Naive thymus-derived CD4-positive, alpha-beta T cell (primary cell): ENCODE results near the gene SLC12A8. TPM values are rescaled to one million over a fixed set of nuclear protein-coding genes. Genes with fewer than 3 reads are reported as not detected.

Experiments
- ATAC-seq: fragments of 150-1000 bp; cut with Tn5 transposase; 2 replicates; pipeline ENCODE4 v1.10.0; 2021; ENCODE audit warnings: mild to moderate bottlenecking, moderate library complexity
- CTCF ChIA-PET: fragments of 350-600 bp; sonication (Branson Sonifier 250); formaldehyde crosslinking; loops from one replicate; lab custom pipeline; 2021; ENCODE audit warnings: antibody characterized with exemption; lab: Charles Lee
- POLR2A ChIA-PET: fragments of 350-600 bp; sonication (Branson Sonifier 250); formaldehyde crosslinking; loops from one replicate; lab custom pipeline; 2021; ENCODE audit warnings: antibody characterized with exemption, inconsistent platforms; lab: Charles Lee
- DNase-seq, 9 donors: peaks; one replicate each; pipeline versions ENCODE4 v3.0.0 to v3.0.0-alpha.2; 2020 to 2022; ENCODE audit warnings: mixed read lengths in 1 of 9
- H3K27ac ChIP-seq: one replicate; pipeline ENCODE4 v1.7.0; 2013; ENCODE audit warnings: mild to moderate bottlenecking, low read depth, low read length, moderate library complexity
- H3K27me3 ChIP-seq, 2 donors: one replicate each; pipeline ENCODE4 v1.7.0; 2013; ENCODE audit warnings: low read length in 2 of 2, mild to moderate bottlenecking in 2 of 2, moderate library complexity in 2 of 2; ENCODE audit not compliant: control insufficient read depth in 2 of 2, insufficient read depth in 2 of 2
- H3K36me3 ChIP-seq, 3 experiments: 1 replicate in 2 of 3; 2 replicates in 1 of 3; pipeline ENCODE4 v1.7.0; 2013; ENCODE audit warnings: low read length in 3 of 3, mild to moderate bottlenecking in 3 of 3, moderate library complexity in 1 of 3; ENCODE audit not compliant: insufficient read depth in 3 of 3, control insufficient read depth in 2 of 3
- H3K4me1 ChIP-seq, 2 donors: one replicate each; pipeline ENCODE4 v1.7.0; 2013; ENCODE audit warnings: low read length in 2 of 2, mild to moderate bottlenecking in 2 of 2, moderate library complexity in 1 of 2; ENCODE audit not compliant: control insufficient read depth in 2 of 2, insufficient read depth in 2 of 2
- H3K4me3 ChIP-seq: 2 replicates; pipeline ENCODE4 v1.7.0; 2013; ENCODE audit warnings: mild to moderate bottlenecking, low read length
- H3K9me3 ChIP-seq, 3 experiments: 1 replicate in 2 of 3; 2 replicates in 1 of 3; pipeline ENCODE4 v1.7.0; 2013; ENCODE audit warnings: low read length in 3 of 3; ENCODE audit not compliant: control insufficient read depth in 2 of 3
- H3K27ac Mint-ChIP-seq, 9 donors: one replicate each; pipeline ENCODE4 v1.8.0; 2020 to 2022; ENCODE audit warnings: mixed read lengths in 9 of 9, mild to moderate bottlenecking in 8 of 9, moderate library complexity in 5 of 9, inconsistent platforms in 2 of 9
- H3K27me3 Mint-ChIP-seq, 5 donors: one replicate each; pipeline ENCODE4 v1.8.0; 2021 to 2022; ENCODE audit warnings: mixed read lengths in 5 of 5, mild to moderate bottlenecking in 1 of 5
- H3K36me3 Mint-ChIP-seq, 5 donors: one replicate each; pipeline ENCODE4 v1.8.0; 2020 to 2022; ENCODE audit warnings: mixed read lengths in 5 of 5, mild to moderate bottlenecking in 3 of 5, inconsistent platforms in 1 of 5
- H3K4me1 Mint-ChIP-seq, 7 donors: one replicate each; pipeline ENCODE4 v1.8.0; 2020 to 2022; ENCODE audit warnings: mixed read lengths in 7 of 7, mild to moderate bottlenecking in 3 of 7, inconsistent platforms in 1 of 7
- H3K4me3 Mint-ChIP-seq, 10 donors: one replicate each; pipeline ENCODE4 v1.8.0; 2020 to 2022; ENCODE audit warnings: mild to moderate bottlenecking in 10 of 10, mixed read lengths in 10 of 10, moderate library complexity in 6 of 10, inconsistent platforms in 2 of 10
- H3K9me3 Mint-ChIP-seq, 11 donors: one replicate each; pipeline ENCODE4 v1.8.0; 2020 to 2022; ENCODE audit warnings: mixed read lengths in 11 of 11, mild to moderate bottlenecking in 4 of 11, inconsistent platforms in 1 of 11, moderate library complexity in 1 of 11
- intact Hi-C, 2 donors: fragments of 100-400 bp; cut with micrococcal nuclease; formaldehyde crosslinking; loops; one replicate each; pipeline ENCODE4 v1.15.1; 2023
- polyA plus RNA-seq, 2 donors: library from polyadenylated mRNA; unstranded; fragments of 300-500 nt; fragmentation: Illumina TruSeq; gene quantifications; one replicate each; pipeline ENCODE4 v1.2.3, GENCODE V29; 2021
- total RNA-seq, 6 experiments: library from RNA in 5 of 6; stranded (reverse) in 5 of 6; gene quantifications; 1 replicate in 5 of 6; 2 replicates in 1 of 6; pipeline ENCODE4 v1.2.3 and lab custom pipeline; 2021 to 2026

The SLC12A8 gene
- total and polyA plus RNA-seq, 7 experiments from 2014 or later: 0.12 to 1.1 (median 0.66) TPM; not detected in 1

- H3K4me1 Mint-ChIP-seq: peaks cover 22 to 52% (median 33%) of the 10 kb centered on the region in 7 donors
- Histone ChIP-seq H3K27me3 (no peaks in the 10 kb centered on the region), H3K9me3 (no peaks in the 10 kb centered on the region), H3K27ac (peak overlapping the region; percentile 40), H3K36me3 (no peaks in the 10 kb centered on the region), H3K4me3 (no peak overlapping the region), H3K4me1 (peaks cover 23 to 45% of the 10 kb centered on the region in 2 donors)
- DNase-seq (no peak), ATAC-seq (peak; percentile 74)
- ChIA-PET CTCF (interaction anchor here (0.8 kb wide), 1 partner anchor 11 kb away, joined by 3 read pairs; no protein-coding TSS in a partner anchor), POLR2A (interaction anchor here (1.1 kb wide), 1 partner anchor 68 kb away, joined by 3 read pairs; no protein-coding TSS in a partner anchor)
- H3K27ac Mint-ChIP-seq: peak overlapping the region; percentile 65 to 91 (median 81)
- intact Hi-C loops: loop anchor here (2.0 kb wide), 2 partner anchors 21 to 67 kb away; no protein-coding TSS in a partner anchor
- H3K9me3 Mint-ChIP-seq: peaks cover 0 to 2% (median 0%) of the 10 kb centered on the region in 11 donors
- H3K4me3 Mint-ChIP-seq: peak overlapping the region in 8 of 10 donors; percentile 30 to 65 (median 59)
- peaks cover 0 to 2% (median 0%) of the 10 kb centered on the region in 5 donors for H3K36me3 Mint-ChIP-seq
- peaks cover 0 to 11% (median 0%) of the 10 kb centered on the region in 5 donors for H3K27me3 Mint-ChIP-seq
Measured at GRCh38 chr3:125119752-125120378, 92.7 kb downstream of the SLC12A8 start.

- peaks cover 0 to 15% (median 0%) of the 10 kb centered on the region in 5 donors for H3K27me3 Mint-ChIP-seq
- ChIA-PET CTCF (no interaction called here), POLR2A (no interaction called here)
- Histone ChIP-seq H3K27me3 (no peaks in the 10 kb centered on the region), H3K9me3 (no peaks in the 10 kb centered on the region), H3K36me3 (no peaks in the 10 kb centered on the region), H3K4me3 (no peak overlapping the region), H3K4me1 (peaks cover 23 to 45% of the 10 kb centered on the region in 2 donors), H3K27ac (no peak overlapping the region)
- H3K9me3 Mint-ChIP-seq: peaks cover 0 to 2% (median 0%) of the 10 kb centered on the region in 11 donors
- intact Hi-C loops: no loop called here
- peaks cover 22 to 49% (median 33%) of the 10 kb centered on the region in 7 donors for H3K4me1 Mint-ChIP-seq
- no peak for DNase-seq
- no peak for ATAC-seq
- H3K27ac Mint-ChIP-seq: peak overlapping the region in 2 of 9 donors; percentile 29 to 41
- H3K36me3 Mint-ChIP-seq: peaks cover 0 to 2% (median 0%) of the 10 kb centered on the region in 5 donors
- no peak overlapping the region for H3K4me3 Mint-ChIP-seq
Measured at GRCh38 chr3:125118600-125118999, 93.9 kb downstream of the SLC12A8 start.

GRCh38 chr3:125117631-125118191, 94.8 kb downstream of the SLC12A8 start:
- Histone ChIP-seq H3K27me3 (no peaks in the 10 kb centered on the region), H3K9me3 (no peaks in the 10 kb centered on the region), H3K4me1 (peaks cover 23 to 45% of the 10 kb centered on the region in 2 donors), H3K4me3 (no peak overlapping the region), H3K27ac (no peak overlapping the region), H3K36me3 (no peaks in the 10 kb centered on the region)
- H3K4me1 Mint-ChIP-seq: peaks cover 22 to 49% (median 33%) of the 10 kb centered on the region in 7 donors
- no peak overlapping the region for H3K4me3 Mint-ChIP-seq
- peaks cover 0 to 2% (median 0%) of the 10 kb centered on the region in 11 donors for H3K9me3 Mint-ChIP-seq
- ChIA-PET POLR2A (no interaction called here), CTCF (no interaction called here)
- DNase-seq: no peak
- peaks cover 0 to 14% (median 0%) of the 10 kb centered on the region in 5 donors for H3K27me3 Mint-ChIP-seq
- H3K36me3 Mint-ChIP-seq: peaks cover 0 to 2% (median 0%) of the 10 kb centered on the region in 5 donors
- ATAC-seq: no peak
- intact Hi-C loops: no loop called here
- no peak overlapping the region for H3K27ac Mint-ChIP-seq

GRCh38 chr3:125116311-125117080, 96.1 kb downstream of the SLC12A8 start:
- Mint-ChIP-seq H3K27ac (no peak overlapping the region), H3K4me1 (peaks cover 17 to 45% (median 28%) of the 10 kb centered on the region in 7 donors), H3K27me3 (peaks cover 0 to 12% (median 0%) of the 10 kb centered on the region in 5 donors), H3K4me3 (peak overlapping the region in 1 of 10 donors; percentile 7), H3K9me3 (peaks cover 0 to 2% (median 0%) of the 10 kb centered on the region in 11 donors), H3K36me3 (no peaks in the 10 kb centered on the region)
- ChIA-PET CTCF (no interaction called here), POLR2A (no interaction called here)
- Histone ChIP-seq H3K4me3 (no peak overlapping the region), H3K27ac (no peak overlapping the region), H3K36me3 (no peaks in the 10 kb centered on the region), H3K4me1 (peaks cover 23 to 41% of the 10 kb centered on the region in 2 donors), H3K27me3 (no peaks in the 10 kb centered on the region), H3K9me3 (no peaks in the 10 kb centered on the region)
- DNase-seq (no peak), ATAC-seq (no peak)
- intact Hi-C loops: no loop called here

GRCh38 chr3:125115640-125116039, 96.9 kb downstream of the SLC12A8 start:
- Histone ChIP-seq H3K9me3 (no peaks in the 10 kb centered on the region), H3K27me3 (no peaks in the 10 kb centered on the region), H3K4me3 (no peak overlapping the region), H3K27ac (no peak overlapping the region), H3K4me1 (peaks cover 16 to 32% of the 10 kb centered on the region in 2 donors), H3K36me3 (no peaks in the 10 kb centered on the region)
- ATAC-seq: no peak
- DNase-seq: no peak
- H3K36me3 Mint-ChIP-seq: no peaks in the 10 kb centered on the region
- POLR2A ChIA-PET: no interaction called here
- peaks cover 0 to 2% (median 0%) of the 10 kb centered on the region in 11 donors for H3K9me3 Mint-ChIP-seq
- no peak overlapping the region for H3K4me3 Mint-ChIP-seq
- H3K27ac Mint-ChIP-seq: peak overlapping the region in 1 of 9 donors; percentile 55
- H3K4me1 Mint-ChIP-seq: peaks cover 9 to 41% (median 20%) of the 10 kb centered on the region in 7 donors
- intact Hi-C loops: no loop called here
- peaks cover 0 to 12% (median 0%) of the 10 kb centered on the region in 5 donors for H3K27me3 Mint-ChIP-seq
- CTCF ChIA-PET: no interaction called here

- no peak for ATAC-seq
- no peaks in the 10 kb centered on the region for H3K9me3 Mint-ChIP-seq
- Histone ChIP-seq H3K27ac (no peak overlapping the region), H3K36me3 (no peaks in the 10 kb centered on the region), H3K9me3 (no peaks in the 10 kb centered on the region), H3K27me3 (no peaks in the 10 kb centered on the region), H3K4me1 (peaks cover 0 to 7% of the 10 kb centered on the region in 2 donors), H3K4me3 (no peak overlapping the region)
- no peak overlapping the region for H3K4me3 Mint-ChIP-seq
- H3K27me3 Mint-ChIP-seq: peaks cover 0 to 12% (median 0%) of the 10 kb centered on the region in 5 donors
- no peak overlapping the region for H3K27ac Mint-ChIP-seq
- ChIA-PET CTCF (no interaction called here), POLR2A (no interaction called here)
- H3K36me3 Mint-ChIP-seq: no peaks in the 10 kb centered on the region
- peaks cover 0 to 33% (median 5%) of the 10 kb centered on the region in 7 donors for H3K4me1 Mint-ChIP-seq
- intact Hi-C loops: no loop called here
- DNase-seq: no peak
Measured at GRCh38 chr3:125112981-125113380, 99.6 kb downstream of the SLC12A8 start.
